PC-9 (cell line): ENCODE measurements around the gene C1orf52. TPM values are rescaled to one million over a fixed set of nuclear protein-coding genes. Genes with fewer than 3 reads are reported as not detected.

Source experiments
- BruUV-seq: library from RNA; stranded (reverse); fragments of 400-500 nt; replicated peaks from 2 replicates; lab custom pipeline; 2021; lab: Mats Ljungman, UMichigan
- CTCF ChIA-PET: fragments of 300-600 bp; sonication (Branson Sonifier 250); formaldehyde crosslinking; loops from one replicate; lab custom pipeline; 2022; ENCODE audit warnings: antibody characterized with exemption; lab: Charles Lee
- POLR2A ChIA-PET: fragments of 300-600 bp; sonication (Branson Sonifier 250); formaldehyde crosslinking; loops from one replicate; lab custom pipeline; 2022; ENCODE audit warnings: antibody characterized with exemption; ENCODE audit not compliant: unreplicated experiment; lab: Charles Lee
- DNase-seq, 2 experiments: peaks; one replicate each; pipeline versions ENCODE4 v3.0.0 to v3.0.0-alpha.2; 2015 to 2022; ENCODE audit warnings: mixed read lengths in 1 of 2
- H2AFZ ChIP-seq: fragments of 200-600 bp; sonication (generic); 2 replicates; pipeline ENCODE4 v1.8.1; 2017; ENCODE audit warnings: antibody characterized with exemption
- H3F3A ChIP-seq: fragments of 200-600 bp; sonication (generic); 2 replicates; pipeline ENCODE4 v1.8.1; 2017; ENCODE audit warnings: antibody characterized with exemption, mild to moderate bottlenecking, low read depth; ENCODE audit not compliant: insufficient read depth
- H3K27ac ChIP-seq: fragments of 200-600 bp; sonication (generic); 2 replicates; pipeline ENCODE4 v1.6.1; 2016; ENCODE audit warnings: mixed run types
- H3K27me3 ChIP-seq: fragments of 200-600 bp; sonication (generic); 2 replicates; pipeline ENCODE4 v1.6.1; 2016; ENCODE audit warnings: low read depth, mixed run types; ENCODE audit not compliant: insufficient read depth
- H3K36me3 ChIP-seq: fragments of 200-600 bp; sonication (generic); 2 replicates; pipeline ENCODE4 v1.6.1; 2016; ENCODE audit warnings: low read depth, mixed run types
- H3K4me1 ChIP-seq: fragments of 200-600 bp; sonication (generic); replicated peaks from 2 replicates; pipeline ENCODE4 v1.6.1; 2016; ENCODE audit warnings: mixed run types; ENCODE audit not compliant: insufficient read depth
- H3K4me2 ChIP-seq: fragments of 200-600 bp; sonication (generic); 2 replicates; pipeline ENCODE4 v1.6.1; 2017; ENCODE audit warnings: mixed run types
- H3K4me3 ChIP-seq: fragments of 200-600 bp; sonication (generic); 2 replicates; pipeline ENCODE4 v1.6.1; 2016; ENCODE audit warnings: mixed run types
- H3K79me2 ChIP-seq: fragments of 200-600 bp; sonication (generic); 2 replicates; pipeline ENCODE4 v1.6.1; 2017; ENCODE audit warnings: low read depth, mixed run types
- H3K9me2 ChIP-seq: fragments of 200-600 bp; sonication (generic); 2 replicates; pipeline ENCODE4 v1.8.1; 2017; ENCODE audit warnings: mild to moderate bottlenecking; ENCODE audit not compliant: insufficient read depth
- H3K9me3 ChIP-seq: fragments of 200-600 bp; sonication (generic); 2 replicates; pipeline ENCODE4 v1.8.1; 2016; ENCODE audit warnings: low read depth; ENCODE audit not compliant: insufficient read depth
- H4K20me1 ChIP-seq: fragments of 200-600 bp; sonication (generic); 2 replicates; pipeline ENCODE4 v1.8.1; 2017; ENCODE audit not compliant: insufficient read depth
- CTCF ChIP-seq: fragments of 200-600 bp; sonication (generic); conservative IDR thresholded peaks from 2 replicates; pipeline ENCODE4 v1.6.1; 2017; ENCODE audit warnings: mixed run types, antibody characterized with exemption, mild to moderate bottlenecking, moderate library complexity
- EZH2 ChIP-seq: fragments of 200-600 bp; sonication (generic); IDR thresholded peaks from 2 replicates; pipeline ENCODE4 v1.8.0; 2017; ENCODE audit warnings: antibody characterized with exemption, low read depth
- intact Hi-C: fragments of 100-400 bp; cut with micrococcal nuclease; formaldehyde crosslinking; loops from one replicate; pipeline ENCODE4 v1.10.0; 2022; ENCODE audit not compliant: unreplicated experiment
- total RNA-seq: library from RNA; stranded (reverse); gene quantifications from 2 replicates; pipeline ENCODE4 v1.2.3, GENCODE V29; 2021

Gene C1orf52
- total RNA-seq, 1 experiment from 2014 or later: 20.7 TPM

- Histone ChIP-seq H3K27ac (peak overlapping the region; percentile 86), H4K20me1 (peaks cover 14% of the 10 kb centered on the region; the same call in 1 of the 2 replicates), H3K9me3 (peaks cover 4% of the 10 kb centered on the region), H2AFZ (peak overlapping the region; percentile 78), H3K4me2 (peak overlapping the region; percentile 90), H3K36me3 (peaks cover 26% of the 10 kb centered on the region), H3K79me2 (peaks cover 62% of the 10 kb centered on the region), H3K9me2 (no peaks in the 10 kb centered on the region), H3K4me1 (peaks cover 54% of the 10 kb centered on the region), H3K4me3 (peak overlapping the region; percentile 92), H3F3A (peaks cover 55% of the 10 kb centered on the region), H3K27me3 (no peaks in the 10 kb centered on the region)
- ChIA-PET POLR2A (interaction anchor here (0.5 to 1.3 kb wide), 10 partner anchors 22 to 424 kb away, joined by 3 to 11 read pairs (median 4); no protein-coding TSS in a partner anchor), CTCF (interaction anchor here (0.6 to 0.7 kb wide), 2 partner anchors 299 to 337 kb away, joined by 6 to 7 read pairs; no protein-coding TSS in a partner anchor)
- BruUV-seq: TSS peak; percentile 53
- DNase-seq: no peak
- intact Hi-C loops: loop anchor here (1.0 kb wide), 2 partner anchors 23 to 332 kb away; no protein-coding TSS in a partner anchor
- TF ChIP-seq CTCF (no peak), EZH2 (no peak)
Measured at GRCh38 chr1:85275701-85276214, 16.3 kb upstream of the C1orf52 start.

- H3K36me3 ChIP-seq: peaks cover 34% of the 10 kb centered on the region
- intact Hi-C loops: no loop called here
- H3K27me3 ChIP-seq: no peaks in the 10 kb centered on the region
- no TSS peak for BruUV-seq
- peak in 1 of 2 experiments; percentile 95 for DNase-seq
- no peaks in the 10 kb centered on the region for H3K9me2 ChIP-seq
- H3F3A ChIP-seq: peaks cover 62% of the 10 kb centered on the region
- H3K4me2 ChIP-seq: peak overlapping the region; percentile 90
- ChIA-PET POLR2A (interaction anchor here (0.6 to 1.1 kb wide), 3 partner anchors 11 to 330 kb away, joined by 3 to 8 read pairs (median 4); no protein-coding TSS in a partner anchor), CTCF (no interaction called here)
- H3K27ac ChIP-seq: peak overlapping the region; percentile 86
- peak overlapping the region; percentile 92 for H3K4me3 ChIP-seq
- peaks cover 14% of the 10 kb centered on the region; the same call in 1 of the 2 replicates for H4K20me1 ChIP-seq
- no peaks in the 10 kb centered on the region; the same call in 1 of the 2 replicates for H3K9me3 ChIP-seq
- H3K79me2 ChIP-seq: peaks cover 69% of the 10 kb centered on the region
- H2AFZ ChIP-seq: no peak overlapping the region
- peaks cover 54% of the 10 kb centered on the region for H3K4me1 ChIP-seq
- TF ChIP-seq EZH2 (no peak), CTCF (no peak)
Measured at GRCh38 chr1:85274969-85275453, 15.5 kb upstream of the C1orf52 start.

- no peak for DNase-seq
- peaks cover 53% of the 10 kb centered on the region for H3F3A ChIP-seq
- ChIA-PET CTCF (no interaction called here), POLR2A (interaction anchor here (0.6 kb wide), 2 partner anchors 18 to 71 kb away, joined by 3 to 6 read pairs; no protein-coding TSS in a partner anchor)
- TF ChIP-seq CTCF: no peak
- TF ChIP-seq EZH2: no peak
- H3K36me3 ChIP-seq: peaks cover 47% of the 10 kb centered on the region
- no TSS peak for BruUV-seq
- H3K4me3 ChIP-seq: peak overlapping the region; percentile 92; the same call in 1 of the 2 replicates
- peaks cover 14% of the 10 kb centered on the region; the same call in 1 of the 2 replicates for H4K20me1 ChIP-seq
- peaks cover 39% of the 10 kb centered on the region for H3K4me1 ChIP-seq
- H3K9me3 ChIP-seq: no peaks in the 10 kb centered on the region
- H3K27me3 ChIP-seq: no peaks in the 10 kb centered on the region
- 0 out of 2 replicates have a peak overlapping the region, but pooled peaks have one; percentile 86 for H3K27ac ChIP-seq
- peak overlapping the region; percentile 90 for H3K4me2 ChIP-seq
- no peaks in the 10 kb centered on the region for H3K9me2 ChIP-seq
- intact Hi-C loops: no loop called here
- peaks cover 82% of the 10 kb centered on the region for H3K79me2 ChIP-seq
- H2AFZ ChIP-seq: no peak overlapping the region
Measured at GRCh38 chr1:85273397-85273796, 13.9 kb upstream of the C1orf52 start.
